ENCODE data around the gene ICAM3. TPM values are rescaled to one million over a fixed set of nuclear protein-coding genes. Genes with fewer than 3 reads are reported as not detected.
A peak's percentile ranks its signal among the peaks of the same experiment; 100 is the strongest.

ICAM3 gene
- total and polyA plus RNA-seq, 10 of the 15 experiments (the other 5 are each of a cell fraction or from before 2014, with no cell fraction given), result 5.5 to 152 (median 90.7) TPM

GRCh38 chr19:10316229-10317044, 23.0 kb downstream of the ICAM3 start:
- no peak overlapping the region for H3K4me2 ChIP-seq (ENCODE audit: control insufficient read depth, insufficient read depth)
- intact Hi-C loops (cut with micrococcal nuclease; ENCODE audit: unreplicated experiment) (no loop called here), in situ Hi-C loops (cut with MboI) (no loop called here)
- H2AFZ ChIP-seq (ENCODE audit: control insufficient read depth, low read depth, low read length), result peak overlapping the region; percentile 82; the same call in 1 of the 2 replicates
- peaks cover 6% of the 10 kb centered on the region for H3K79me2 ChIP-seq (ENCODE audit: control insufficient read depth, insufficient read depth, low read length)
- FAIRE-seq (no peak), ATAC-seq (peak; percentile 5; the same call in 2 of the 3 replicates), DNase-seq (ENCODE audit: low read depth, low spot score) (no peak)
- 76% methylated on average over 17 of the region's 19 CpGs for WGBS (ENCODE audit: insufficient coverage, insufficient replicate concordance, low lambda C conversion rate, missing lambda C conversion rate)
- RAD21 ChIA-PET (ENCODE audit: unreplicated experiment), result interaction anchor here (1.7 kb wide), 2 partner anchors 17 to 46 kb away, joined by 3 read pairs; partner anchors contain the start of gene RAVER1
- POLR2A ChIA-PET, result interaction anchor here (0.5 kb wide), 2 partner anchors 45 to 497 kb away, joined by 3 to 5 read pairs; partner anchors contain the start of gene ICAM1
- H3K36me3 ChIP-seq (ENCODE audit: control insufficient read depth in 2 of 2, insufficient read depth in 2 of 2, low read length in 1 of 2), result peaks cover 0 to 20% of the 10 kb centered on the region in 2 experiments; a peak in 3 of 4 replicates
- H3K9ac ChIP-seq (ENCODE audit: control insufficient read depth, insufficient read depth, low read length), result no peak overlapping the region
- TF ChIP-seq TCF3 (IDR thresholded peaks at IDR 0.05; ENCODE audit: borderline replicate concordance, insufficient read depth, low read depth, low read length) (no peak), ZBTB11 (CRISPR knock-in tag; IDR thresholded peaks at IDR 0.05) (no peak), NFIC (IDR thresholded peaks at IDR 0.05; ENCODE audit: low read depth, low read length) (no peak), EZH2 (IDR thresholded peaks at IDR 0.05; ENCODE audit: borderline replicate concordance, control insufficient read depth, low read depth, low read length) (no peak), TCF12 (IDR thresholded peaks at IDR 0.05; ENCODE audit: low read depth, low read length) (no peak), WRNIP1 (IDR thresholded peaks at IDR 0.05; ENCODE audit: borderline replicate concordance, low read depth, low read length) (no peak), NBN (IDR thresholded peaks at IDR 0.05) (no peak), SP1 (IDR thresholded peaks at IDR 0.05; ENCODE audit: low read depth, low read length) (no peak), CEBPZ (IDR thresholded peaks at IDR 0.05; ENCODE audit: low read depth, low read length) (no peak)
- H3K27me3 ChIP-seq (replicated peaks in 1 of 2; ENCODE audit: control insufficient read depth in 2 of 2, insufficient read depth in 2 of 2, low read length in 1 of 2), result no peaks in the 10 kb centered on the region
- peaks cover 5% of the 10 kb centered on the region for H3K4me1 ChIP-seq (ENCODE audit: control insufficient read depth, insufficient read depth, low read length)
- no peaks in the 10 kb centered on the region for H4K20me1 ChIP-seq (ENCODE audit: control insufficient read depth, insufficient read depth)
- no peaks in the 10 kb centered on the region for H3K9me3 ChIP-seq (replicated peaks; ENCODE audit: control insufficient read depth, insufficient read depth, low read length)
- BruUV-seq (replicated peaks), result TSS peak; percentile 65
- no peak overlapping the region for H3K27ac ChIP-seq (ENCODE audit: control insufficient read depth, insufficient read depth)
- SMC1A ChIA-PET (ENCODE audit: uncharacterized antibody, unreplicated experiment), result no interaction called here
- CTCF ChIA-PET, result no interaction called here
- H3K4me3 ChIP-seq, result peak overlapping the region; percentile 88; the same call in 1 of the 2 replicates
